ENCODE measurements around the gene FBXO33.
A peak's percentile ranks its signal among the peaks of the same experiment; 100 is the strongest.
"Not testable (repeated sequence)": the region's sequence is repeated elsewhere in the genome, so short reads cannot be mapped to it uniquely, and the experiment has no call there.

Gene FBXO33

GRCh38 chr14:39369029-39369428, 63.2 kb downstream of the FBXO33 start:
- DNase-seq (ENCODE audit: low spot score), result no peak

- peak; percentile 54 for DNase-seq (ENCODE audit: low spot score)
Observed at GRCh38 chr14:39368261-39368959, 63.8 kb downstream of the FBXO33 start.

- no peak for DNase-seq (ENCODE audit: low spot score)
Observed at GRCh38 chr14:39367387-39367751, 64.9 kb downstream of the FBXO33 start.

DNA sequence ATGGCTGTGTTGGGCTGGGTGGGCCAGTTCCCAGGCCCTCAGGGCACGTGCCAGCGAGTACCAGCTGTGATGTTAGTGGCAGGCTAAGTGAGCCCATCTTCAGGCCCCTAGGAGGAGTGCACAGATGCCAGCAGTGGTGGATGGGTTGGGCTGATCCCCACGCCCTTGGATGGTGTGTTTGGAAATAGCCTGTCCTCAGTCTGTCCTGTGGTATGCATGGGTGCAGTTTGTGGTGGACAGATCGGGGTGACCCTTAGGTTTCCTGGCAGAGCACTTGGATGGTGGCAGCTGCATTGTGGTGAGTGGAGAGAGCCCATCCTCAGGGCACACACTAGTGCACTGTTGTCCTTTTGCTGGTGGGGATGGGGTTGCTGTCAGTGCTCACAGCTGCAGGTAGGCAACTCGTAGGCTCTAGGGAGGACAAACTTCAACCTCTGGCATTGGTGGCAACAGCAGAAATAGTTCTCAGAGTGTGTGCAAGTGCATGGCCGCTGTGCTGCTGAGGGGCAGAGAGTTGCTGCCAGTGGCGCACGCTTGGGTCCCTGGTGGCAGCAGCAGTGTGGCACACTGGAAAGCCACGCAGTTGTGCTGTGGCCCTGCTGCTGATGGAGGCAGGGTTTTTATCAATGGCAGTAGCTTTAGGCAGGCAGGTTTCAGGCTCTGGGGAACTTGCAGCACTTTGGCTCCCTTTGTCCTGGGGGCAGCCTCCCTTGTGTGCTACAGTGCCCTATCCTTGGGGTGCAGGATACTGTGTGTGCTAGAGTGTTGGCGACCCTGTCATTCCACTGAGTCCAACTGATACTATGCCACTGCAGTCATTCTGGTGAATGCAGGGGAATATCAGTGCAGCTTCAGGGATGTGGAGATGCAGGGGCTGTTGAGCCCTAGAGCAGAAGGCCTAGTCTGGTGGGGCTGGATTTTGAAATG, 65.5 kb downstream of the FBXO33 start:
- no peak for DNase-seq (ENCODE audit: low spot score)

GRCh38 chr14:39365354-39365753, 66.9 kb downstream of the FBXO33 start:
- no peak for DNase-seq (ENCODE audit: low spot score)

- no peak for DNase-seq (ENCODE audit: low spot score)
Observed at GRCh38 chr14:39364509-39364908, 67.7 kb downstream of the FBXO33 start.

- DNase-seq (ENCODE audit: low spot score), result not testable (repeated sequence)
Observed at GRCh38 chr14:39361556-39361955, 70.7 kb downstream of the FBXO33 start.

DNA sequence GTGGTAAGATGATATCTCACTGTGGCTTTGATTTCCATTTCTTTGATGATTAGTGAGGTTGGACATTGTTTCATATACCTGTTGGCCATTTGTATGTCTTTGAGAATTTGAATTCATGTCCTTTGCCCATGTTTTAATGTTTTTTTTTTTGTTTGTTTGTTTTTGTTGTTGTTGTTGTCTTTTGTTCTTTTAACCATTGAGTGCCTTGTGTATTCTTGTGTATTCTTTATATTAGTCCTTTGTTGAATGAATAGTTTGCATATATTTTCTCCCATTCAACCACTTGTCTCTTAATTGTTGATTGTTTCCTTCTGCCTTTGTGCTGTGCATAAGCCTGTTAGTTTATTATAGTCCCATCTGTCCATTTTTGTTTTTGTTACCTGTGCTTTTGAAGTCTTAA, 71.9 kb downstream of the FBXO33 start:
- DNase-seq (ENCODE audit: low spot score), result no peak

GRCh38 chr14:39359069-39359468, 73.2 kb downstream of the FBXO33 start:
- DNase-seq (ENCODE audit: low spot score), result not testable (repeated sequence)

- no peak for DNase-seq (ENCODE audit: low spot score)
Observed at GRCh38 chr14:39351708-39352107, 80.5 kb downstream of the FBXO33 start.

GRCh38 chr14:39350866-39351265, 81.4 kb downstream of the FBXO33 start:
- DNase-seq (ENCODE audit: low spot score), result no peak

Measured in hepatic stellate cell (primary cell).